T-helper 1 cell (primary cell): Measurements from ENCODE around the gene ODC1.

Experiments used
- DNase-seq, 5 donors: peaks; one replicate each; pipeline ENCODE4 v3.0.0-alpha.2; 2012 to 2020

Gene ODC1

GRCh38 chr2:10433947-10434885, 13.9 kb downstream of the ODC1 start:
- DNase-seq, result no peak

GRCh38 chr2:10433264-10433946, 14.7 kb downstream of the ODC1 start:
- DNase-seq, result no peak

GRCh38 chr2:10432311-10433181, 15.6 kb downstream of the ODC1 start:
- DNase-seq, result peak in 1 of 5 donors; percentile 27

DNA sequence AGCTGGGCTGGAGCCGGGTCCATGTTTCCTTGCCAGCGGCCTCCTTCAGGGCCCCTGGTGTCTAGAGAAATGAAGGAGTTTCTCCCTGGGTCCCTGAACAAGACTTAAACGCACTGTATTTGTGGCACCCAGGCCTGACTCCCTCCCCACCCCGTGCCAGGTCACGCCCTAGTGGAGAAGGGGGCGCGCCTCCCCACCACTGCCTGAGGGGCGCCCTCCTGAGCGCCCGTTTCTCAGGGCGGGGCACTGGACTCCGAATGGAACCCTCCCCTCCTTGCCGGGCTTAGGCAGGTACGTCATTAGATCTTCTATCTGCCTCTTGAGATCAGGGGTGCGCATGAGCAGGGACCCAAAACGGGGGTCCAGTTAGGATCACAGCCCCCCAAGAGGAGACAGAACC, 16.3 kb downstream of the ODC1 start:
- DNase-seq, result no peak

DNA sequence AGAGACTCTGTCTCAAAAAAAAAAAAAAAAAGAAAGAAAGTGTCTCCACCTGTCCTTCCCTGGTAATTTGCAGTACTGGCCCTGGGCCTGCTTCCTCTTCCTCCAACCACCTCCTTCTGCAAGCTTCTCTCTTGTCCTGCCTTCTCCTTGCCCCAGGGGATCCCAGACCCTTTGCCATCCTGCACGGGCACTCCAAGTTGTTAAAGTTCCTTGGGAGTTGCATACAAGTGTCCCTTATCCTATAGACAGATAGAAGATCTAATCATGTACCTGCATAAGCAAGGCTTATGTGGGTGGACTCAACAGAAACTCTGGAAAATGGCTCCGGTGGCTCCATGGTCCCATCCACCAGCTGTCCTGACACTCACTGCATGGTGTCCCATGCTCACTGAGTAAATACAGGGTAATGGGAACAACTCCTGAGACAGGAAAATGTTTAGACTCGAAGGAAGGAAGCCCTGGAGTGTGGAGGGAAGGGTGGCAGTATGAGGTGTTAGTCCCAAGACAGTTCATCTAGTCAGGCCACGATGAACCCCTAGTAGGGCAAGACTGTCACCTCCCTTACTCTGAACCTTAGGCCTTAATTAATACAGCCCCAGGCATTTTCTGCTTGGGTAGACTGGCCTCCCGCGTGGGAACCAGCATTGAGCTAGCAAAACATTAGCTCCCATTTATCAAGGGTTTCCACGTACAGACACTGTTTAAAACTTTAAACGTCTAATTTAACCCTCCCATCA, 17.1 kb downstream of the ODC1 start:
- no peak for DNase-seq

GRCh38 chr2:10428924-10429323, 19.2 kb downstream of the ODC1 start:
- no peak for DNase-seq

- no peak for DNase-seq
Observed at GRCh38 chr2:10428355-10428754, 19.8 kb downstream of the ODC1 start.

GRCh38 chr2:10427618-10427949, 20.5 kb downstream of the ODC1 start:
- DNase-seq, result no peak

DNA sequence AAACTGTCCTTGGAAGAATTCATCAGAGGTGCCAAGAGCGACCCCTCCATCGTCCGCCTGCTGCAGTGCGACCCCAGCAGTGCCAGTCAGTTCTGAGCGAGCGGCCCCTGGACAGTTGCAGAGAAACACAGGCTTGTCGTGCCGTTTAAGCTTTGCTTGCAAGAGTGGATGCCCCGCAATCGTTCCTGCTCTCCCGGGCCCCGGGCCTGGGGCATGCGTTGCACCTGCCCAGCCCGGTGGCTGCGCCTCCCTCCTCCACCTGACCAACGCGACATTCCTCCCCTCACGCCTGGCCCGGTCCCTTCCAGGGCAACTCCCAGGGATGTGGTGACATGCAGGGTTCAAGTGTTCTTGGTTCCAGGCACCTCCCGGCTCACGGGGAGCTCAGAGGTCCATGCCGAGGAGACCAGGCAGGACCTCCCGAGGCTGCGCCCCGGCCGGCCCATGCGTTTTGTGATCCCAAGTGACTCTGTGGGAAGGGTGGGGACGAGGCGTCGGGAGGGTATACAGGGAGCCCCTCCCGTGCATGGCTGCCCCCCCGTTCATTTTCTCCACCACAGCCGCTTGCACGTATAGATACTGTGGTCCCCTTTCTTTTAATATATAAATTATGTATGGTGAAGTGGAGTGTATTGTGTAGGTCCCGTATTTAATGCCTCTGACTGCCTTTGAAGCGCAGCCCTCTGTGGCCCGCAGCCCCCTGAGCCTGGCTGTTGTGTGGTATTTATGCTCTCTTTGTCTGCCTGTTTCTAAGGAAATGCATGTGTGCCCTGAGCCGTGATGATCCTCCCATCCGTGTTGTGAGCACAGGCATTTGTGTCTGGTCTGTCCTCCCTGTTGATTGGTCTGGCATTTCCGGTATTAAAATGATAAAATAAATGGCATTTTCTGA, 21.2 kb downstream of the ODC1 start:
- DNase-seq, result no peak

DNA sequence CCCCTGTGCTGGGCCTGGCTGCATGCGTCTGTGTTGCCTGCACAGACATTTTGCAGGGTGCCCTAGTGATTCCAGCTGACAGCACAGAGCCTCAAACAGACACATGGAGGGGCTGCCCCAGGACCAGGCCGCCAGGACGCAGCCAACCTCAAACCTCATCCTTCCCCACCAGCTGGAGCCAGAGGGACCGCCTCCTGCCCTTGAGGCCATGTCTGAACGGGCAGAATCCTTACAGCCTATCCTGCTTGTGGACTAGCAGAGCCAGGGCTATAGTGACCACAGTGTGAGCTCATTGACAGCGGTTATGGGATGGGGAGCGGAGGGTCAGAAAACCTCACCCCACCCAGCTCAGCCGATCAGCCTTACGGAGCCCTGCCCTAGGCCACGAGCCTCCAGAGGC, 22.4 kb downstream of the ODC1 start:
- no peak for DNase-seq

GRCh38 chr2:10424916-10425505, 23.1 kb downstream of the ODC1 start:
- DNase-seq, result no peak

- no peak for DNase-seq
Observed at GRCh38 chr2:10424051-10424450, 24.1 kb downstream of the ODC1 start.

DNA sequence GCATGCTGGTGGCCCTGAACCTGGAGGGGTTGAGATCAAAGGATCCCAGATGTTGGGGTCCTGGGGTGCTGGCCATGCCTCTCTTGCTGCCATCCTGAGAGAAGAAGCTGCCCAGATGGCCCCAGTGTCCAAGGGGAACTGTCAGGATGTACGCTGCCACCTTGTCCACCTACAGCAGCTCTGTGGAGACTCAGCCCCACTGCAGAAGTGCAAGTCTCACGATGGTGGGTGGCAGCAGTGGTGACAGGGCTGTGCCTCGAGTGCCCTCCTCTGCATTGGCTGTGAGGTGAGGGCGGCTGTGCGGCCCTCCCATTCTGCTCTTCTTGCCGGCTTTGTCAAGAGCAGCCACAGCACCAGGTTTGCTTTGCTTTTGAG, 24.7 kb downstream of the ODC1 start:
- no peak for DNase-seq

GRCh38 chr2:10422732-10423399, 25.3 kb downstream of the ODC1 start:
- no peak for DNase-seq

- no peak for DNase-seq
Observed at GRCh38 chr2:10422251-10422650, 25.9 kb downstream of the ODC1 start.

DNA sequence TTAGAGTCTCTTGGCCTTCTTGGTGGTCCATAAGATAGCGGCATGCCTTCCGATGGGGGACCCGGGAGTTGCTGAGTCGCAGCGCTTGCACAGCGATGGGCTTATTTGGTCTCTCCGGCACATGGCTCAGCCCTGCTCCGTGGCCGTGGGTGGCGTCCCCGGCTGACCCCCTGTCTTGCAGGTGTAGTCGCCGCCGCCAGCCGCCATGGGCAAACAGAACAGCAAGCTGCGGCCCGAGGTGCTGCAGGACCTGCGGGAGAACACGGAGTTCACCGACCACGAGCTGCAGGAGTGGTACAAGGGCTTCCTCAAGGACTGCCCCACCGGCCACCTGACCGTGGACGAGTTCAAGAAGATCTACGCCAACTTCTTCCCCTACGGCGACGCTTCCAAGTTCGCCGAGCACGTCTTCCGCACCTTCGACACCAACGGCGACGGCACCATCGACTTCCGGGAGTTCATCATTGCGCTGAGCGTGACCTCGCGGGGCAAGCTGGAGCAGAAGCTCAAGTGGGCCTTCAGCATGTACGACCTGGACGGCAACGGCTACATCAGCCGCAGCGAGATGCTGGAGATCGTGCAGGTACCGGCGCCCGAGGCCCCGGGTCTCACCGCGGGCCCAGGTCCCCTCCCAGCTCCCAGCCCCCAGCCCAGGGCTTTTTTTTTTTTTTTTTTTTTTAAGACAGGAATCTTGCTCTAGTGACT, 28.4 kb downstream of the ODC1 start:
- DNase-seq, result no peak

DNA sequence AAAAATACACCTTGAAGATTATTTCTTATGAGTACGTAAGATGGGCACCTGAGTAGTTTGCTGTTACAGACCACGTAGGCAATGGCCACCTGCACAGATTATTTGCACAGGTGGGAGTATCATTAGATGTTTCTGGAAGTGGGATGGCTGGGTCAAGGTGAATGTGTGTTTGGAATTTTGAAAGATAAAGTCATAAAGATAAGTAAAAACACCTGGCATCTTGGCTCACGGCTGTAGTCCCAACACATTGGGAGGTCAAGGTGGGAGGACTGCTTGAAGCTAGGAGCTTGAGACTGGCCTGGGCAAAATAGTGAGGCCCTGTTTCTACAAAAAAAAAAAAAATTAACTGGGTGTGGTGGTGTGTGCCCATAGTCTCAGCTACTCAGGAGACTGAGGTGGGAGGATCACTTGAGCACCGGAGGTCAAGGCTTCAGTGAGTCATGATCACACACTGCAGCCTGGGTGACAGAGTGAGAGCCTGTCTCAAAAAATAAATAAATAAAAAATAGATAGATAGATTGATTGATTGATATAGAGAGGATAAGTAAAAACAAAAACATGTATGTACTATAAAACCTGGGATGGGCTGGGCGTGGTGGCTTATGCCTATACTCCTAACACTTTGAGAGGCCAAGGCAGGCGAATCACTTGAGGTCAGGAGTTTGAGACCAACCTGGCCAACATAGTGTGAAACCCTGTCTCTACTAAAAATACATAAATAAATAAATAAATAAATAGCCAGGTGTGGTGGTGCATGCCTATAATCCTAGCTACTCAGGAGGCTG, 30.4 kb downstream of the ODC1 start:
- no peak for DNase-seq

DNA sequence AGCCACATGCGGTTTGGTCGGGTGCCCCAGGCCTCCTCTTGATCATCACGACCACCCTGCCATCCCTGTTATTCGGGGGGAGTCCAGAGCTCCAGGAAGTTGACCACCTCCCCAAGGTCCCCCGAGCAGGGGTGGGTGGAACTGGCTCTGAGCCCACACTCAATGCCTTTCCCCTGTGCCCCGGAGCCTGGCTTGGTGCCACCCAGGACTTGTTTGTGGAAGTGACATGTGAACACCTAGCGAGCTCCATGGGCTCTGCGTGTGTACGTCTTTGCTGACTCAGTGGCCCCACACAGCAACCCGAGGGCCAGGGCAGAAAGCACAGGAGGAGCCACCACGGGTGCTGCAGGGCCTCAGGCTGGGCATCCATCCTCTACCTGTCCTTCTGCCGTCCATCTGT, 32.5 kb downstream of the ODC1 start:
- no peak for DNase-seq

DNA sequence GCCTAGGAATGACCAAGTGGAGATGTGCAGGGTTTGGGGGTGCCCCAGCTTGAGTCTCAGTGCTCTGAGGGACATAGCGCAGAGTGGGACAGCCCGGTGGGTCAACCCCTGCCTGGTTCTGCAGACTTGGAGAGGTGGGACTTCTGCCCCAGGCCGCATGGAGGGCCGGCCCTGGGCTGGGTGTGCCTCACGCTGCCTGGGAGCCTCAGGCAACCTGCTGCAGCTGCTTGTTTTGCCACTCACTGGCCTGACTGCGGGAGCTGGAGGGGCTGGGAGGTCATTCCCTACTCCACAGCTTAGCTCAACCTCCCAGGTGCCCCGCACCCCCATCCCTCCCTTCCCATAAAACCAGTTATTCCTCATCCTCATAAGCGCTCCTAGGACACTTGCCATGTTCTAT, 33.1 kb downstream of the ODC1 start:
- DNase-seq, result no peak
